H1 (cell line): ENCODE results near the gene KPNA4. TPM values are rescaled to one million over a fixed set of nuclear protein-coding genes. Genes with fewer than 3 reads are reported as not detected.

ENCODE experiments used
- polyA plus RNA-seq, 7 experiments: library from polyadenylated mRNA; depleted of rRNA in 3 of 7; stranded (reverse) in 5 of 7; unstranded in 2 of 7; fragments of >200 nt in 5 of 7; fragments of 200-250 nt in 2 of 7; gene quantifications; 1 replicate in 5 of 7; 2 replicates in 1 of 7; 4 replicates in 1 of 7; pipeline versions ENCODE4 v1.2.1 to v1.2.3, GENCODE V29; 2011 to 2013; ENCODE audit warnings: missing spikeins in 2 of 7, mixed read lengths in 2 of 7
- total RNA-seq: library from RNA; stranded (reverse); fragmentation: NEBNext Ultra II Directional; extraction: Animal tissue kit (Norgen Biotek cat#: 25700); gene quantifications from 2 replicates; pipeline ENCODE4 v1.2.1, GENCODE V29; 2021
- TF ChIP-seq, protein P1 (sequence below): fragments of 300-600 bp; sonication (generic); IDR thresholded peaks from 2 replicates; pipeline ENCODE4 v1.7.1; 2012; ENCODE audit warnings: low read length, moderate library complexity, mild to moderate bottlenecking, inconsistent platforms; ENCODE audit not compliant: insufficient replicate concordance

The KPNA4 gene
- total and polyA plus RNA-seq, 2 of the 8 experiments (the other 6 are each of a cell fraction or from before 2014, with no cell fraction given), result 13.2 to 81.9 TPM

DNA sequence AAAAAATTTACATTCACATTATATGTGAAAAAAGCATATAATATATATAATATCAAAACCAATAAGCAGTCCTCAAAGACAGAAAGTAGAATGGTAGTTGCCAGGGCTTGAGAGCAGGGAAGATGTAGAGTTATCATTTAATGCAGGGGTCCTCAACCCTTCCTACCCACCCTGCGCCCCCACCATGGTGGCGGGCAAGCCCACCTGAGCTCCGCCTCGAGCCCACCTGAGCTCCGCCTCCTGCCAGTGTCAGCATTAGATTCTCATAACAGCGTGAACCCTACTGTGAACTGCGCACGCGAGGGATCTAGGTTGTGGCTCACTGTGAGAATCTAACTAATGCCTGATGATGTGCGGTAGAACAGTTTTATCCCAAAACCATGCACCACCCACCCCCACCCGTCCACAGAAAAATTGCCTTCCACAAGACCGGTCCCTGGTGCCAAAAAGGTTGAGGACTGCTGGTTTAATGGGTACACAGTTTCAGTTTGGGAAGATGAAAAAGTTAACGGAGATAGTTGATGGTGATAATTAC is 118.8 kb downstream of the KPNA4 start (continued):
- TF ChIP-seq, protein P1, sequence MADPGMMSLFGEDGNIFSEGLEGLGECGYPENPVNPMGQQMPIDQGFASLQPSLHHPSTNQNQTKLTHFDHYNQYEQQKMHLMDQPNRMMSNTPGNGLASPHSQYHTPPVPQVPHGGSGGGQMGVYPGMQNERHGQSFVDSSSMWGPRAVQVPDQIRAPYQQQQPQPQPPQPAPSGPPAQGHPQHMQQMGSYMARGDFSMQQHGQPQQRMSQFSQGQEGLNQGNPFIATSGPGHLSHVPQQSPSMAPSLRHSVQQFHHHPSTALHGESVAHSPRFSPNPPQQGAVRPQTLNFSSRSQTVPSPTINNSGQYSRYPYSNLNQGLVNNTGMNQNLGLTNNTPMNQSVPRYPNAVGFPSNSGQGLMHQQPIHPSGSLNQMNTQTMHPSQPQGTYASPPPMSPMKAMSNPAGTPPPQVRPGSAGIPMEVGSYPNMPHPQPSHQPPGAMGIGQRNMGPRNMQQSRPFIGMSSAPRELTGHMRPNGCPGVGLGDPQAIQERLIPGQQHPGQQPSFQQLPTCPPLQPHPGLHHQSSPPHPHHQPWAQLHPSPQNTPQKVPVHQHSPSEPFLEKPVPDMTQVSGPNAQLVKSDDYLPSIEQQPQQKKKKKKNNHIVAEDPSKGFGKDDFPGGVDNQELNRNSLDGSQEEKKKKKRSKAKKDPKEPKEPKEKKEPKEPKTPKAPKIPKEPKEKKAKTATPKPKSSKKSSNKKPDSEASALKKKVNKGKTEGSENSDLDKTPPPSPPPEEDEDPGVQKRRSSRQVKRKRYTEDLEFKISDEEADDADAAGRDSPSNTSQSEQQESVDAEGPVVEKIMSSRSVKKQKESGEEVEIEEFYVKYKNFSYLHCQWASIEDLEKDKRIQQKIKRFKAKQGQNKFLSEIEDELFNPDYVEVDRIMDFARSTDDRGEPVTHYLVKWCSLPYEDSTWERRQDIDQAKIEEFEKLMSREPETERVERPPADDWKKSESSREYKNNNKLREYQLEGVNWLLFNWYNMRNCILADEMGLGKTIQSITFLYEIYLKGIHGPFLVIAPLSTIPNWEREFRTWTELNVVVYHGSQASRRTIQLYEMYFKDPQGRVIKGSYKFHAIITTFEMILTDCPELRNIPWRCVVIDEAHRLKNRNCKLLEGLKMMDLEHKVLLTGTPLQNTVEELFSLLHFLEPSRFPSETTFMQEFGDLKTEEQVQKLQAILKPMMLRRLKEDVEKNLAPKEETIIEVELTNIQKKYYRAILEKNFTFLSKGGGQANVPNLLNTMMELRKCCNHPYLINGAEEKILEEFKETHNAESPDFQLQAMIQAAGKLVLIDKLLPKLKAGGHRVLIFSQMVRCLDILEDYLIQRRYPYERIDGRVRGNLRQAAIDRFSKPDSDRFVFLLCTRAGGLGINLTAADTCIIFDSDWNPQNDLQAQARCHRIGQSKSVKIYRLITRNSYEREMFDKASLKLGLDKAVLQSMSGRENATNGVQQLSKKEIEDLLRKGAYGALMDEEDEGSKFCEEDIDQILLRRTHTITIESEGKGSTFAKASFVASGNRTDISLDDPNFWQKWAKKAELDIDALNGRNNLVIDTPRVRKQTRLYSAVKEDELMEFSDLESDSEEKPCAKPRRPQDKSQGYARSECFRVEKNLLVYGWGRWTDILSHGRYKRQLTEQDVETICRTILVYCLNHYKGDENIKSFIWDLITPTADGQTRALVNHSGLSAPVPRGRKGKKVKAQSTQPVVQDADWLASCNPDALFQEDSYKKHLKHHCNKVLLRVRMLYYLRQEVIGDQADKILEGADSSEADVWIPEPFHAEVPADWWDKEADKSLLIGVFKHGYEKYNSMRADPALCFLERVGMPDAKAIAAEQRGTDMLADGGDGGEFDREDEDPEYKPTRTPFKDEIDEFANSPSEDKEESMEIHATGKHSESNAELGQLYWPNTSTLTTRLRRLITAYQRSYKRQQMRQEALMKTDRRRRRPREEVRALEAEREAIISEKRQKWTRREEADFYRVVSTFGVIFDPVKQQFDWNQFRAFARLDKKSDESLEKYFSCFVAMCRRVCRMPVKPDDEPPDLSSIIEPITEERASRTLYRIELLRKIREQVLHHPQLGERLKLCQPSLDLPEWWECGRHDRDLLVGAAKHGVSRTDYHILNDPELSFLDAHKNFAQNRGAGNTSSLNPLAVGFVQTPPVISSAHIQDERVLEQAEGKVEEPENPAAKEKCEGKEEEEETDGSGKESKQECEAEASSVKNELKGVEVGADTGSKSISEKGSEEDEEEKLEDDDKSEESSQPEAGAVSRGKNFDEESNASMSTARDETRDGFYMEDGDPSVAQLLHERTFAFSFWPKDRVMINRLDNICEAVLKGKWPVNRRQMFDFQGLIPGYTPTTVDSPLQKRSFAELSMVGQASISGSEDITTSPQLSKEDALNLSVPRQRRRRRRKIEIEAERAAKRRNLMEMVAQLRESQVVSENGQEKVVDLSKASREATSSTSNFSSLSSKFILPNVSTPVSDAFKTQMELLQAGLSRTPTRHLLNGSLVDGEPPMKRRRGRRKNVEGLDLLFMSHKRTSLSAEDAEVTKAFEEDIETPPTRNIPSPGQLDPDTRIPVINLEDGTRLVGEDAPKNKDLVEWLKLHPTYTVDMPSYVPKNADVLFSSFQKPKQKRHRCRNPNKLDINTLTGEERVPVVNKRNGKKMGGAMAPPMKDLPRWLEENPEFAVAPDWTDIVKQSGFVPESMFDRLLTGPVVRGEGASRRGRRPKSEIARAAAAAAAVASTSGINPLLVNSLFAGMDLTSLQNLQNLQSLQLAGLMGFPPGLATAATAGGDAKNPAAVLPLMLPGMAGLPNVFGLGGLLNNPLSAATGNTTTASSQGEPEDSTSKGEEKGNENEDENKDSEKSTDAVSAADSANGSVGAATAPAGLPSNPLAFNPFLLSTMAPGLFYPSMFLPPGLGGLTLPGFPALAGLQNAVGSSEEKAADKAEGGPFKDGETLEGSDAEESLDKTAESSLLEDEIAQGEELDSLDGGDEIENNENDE, result no peak
- TF ChIP-seq, all 59 proteins: peak for 1
